H1 (cell line): ENCODE data around the gene COX5A. TPM values are rescaled to one million over a fixed set of nuclear protein-coding genes. Genes with fewer than 3 reads are reported as not detected.

Experiments
- CTCF ChIA-PET: fragments of 300-600 bp; sonication (Branson Sonifier 250); formaldehyde crosslinking; loops from one replicate; lab custom pipeline; 2021; ENCODE audit not compliant: partially characterized antibody; lab: Charles Lee
- POLR2A ChIA-PET: fragments of 300-600 bp; sonication (Branson Sonifier 250); formaldehyde crosslinking; loops from one replicate; lab custom pipeline; 2021; ENCODE audit warnings: inconsistent platforms; ENCODE audit not compliant: partially characterized antibody; lab: Charles Lee
- DNase-seq, 2 experiments: peaks; one replicate each; pipeline versions ENCODE4 v3.0.0 to v3.0.0-alpha.2; 2010 to 2022; ENCODE audit warnings: low spot score in 2 of 2, low read depth in 1 of 2, mixed read lengths in 1 of 2
- FAIRE-seq: peaks from 2 replicates; lab custom pipeline; 2011; peaks lifted over from hg19 to GRCh38; lab: Jason Lieb, UNC
- H2AFZ ChIP-seq: 2 replicates; pipeline ENCODE4 v1.8.1; 2012; ENCODE audit warnings: low read length, inconsistent platforms
- H2AK5ac ChIP-seq: 2 replicates; pipeline ENCODE4 v1.6.1; 2013; ENCODE audit warnings: low read depth, low read length
- H2BK120ac ChIP-seq: replicated peaks from 2 replicates; pipeline ENCODE3; 2013; ENCODE audit warnings: low read depth, low read length, inconsistent platforms
- H2BK12ac ChIP-seq: 2 replicates; pipeline ENCODE4 v1.6.1; 2013; ENCODE audit warnings: low read depth, low read length
- H2BK15ac ChIP-seq: 2 replicates; pipeline ENCODE4 v1.6.1; 2013; ENCODE audit warnings: low read length
- H2BK20ac ChIP-seq: 2 replicates; pipeline ENCODE4 v1.6.1; 2013; ENCODE audit warnings: low read length
- H2BK5ac ChIP-seq: 2 replicates; pipeline ENCODE4 v1.6.1; 2013; ENCODE audit warnings: low read depth, low read length
- H3K14ac ChIP-seq: 2 replicates; pipeline ENCODE4 v1.6.1; 2013; ENCODE audit warnings: inconsistent platforms; ENCODE audit not compliant: insufficient read length
- H3K18ac ChIP-seq: 2 replicates; pipeline ENCODE4 v1.6.1; 2013; ENCODE audit warnings: low read length; ENCODE audit errors: extremely low read depth
- H3K23ac ChIP-seq: 2 replicates; pipeline ENCODE4 v1.6.1; 2013; ENCODE audit warnings: inconsistent platforms; ENCODE audit not compliant: insufficient read length
- H3K23me2 ChIP-seq: 2 replicates; pipeline ENCODE4 v1.6.1; 2013; ENCODE audit warnings: low read depth, low read length
- H3K27ac ChIP-seq: 2 replicates; pipeline ENCODE4 v1.6.1; 2011; ENCODE audit warnings: low read depth, low read length, inconsistent platforms
- H3K27me3 ChIP-seq, 4 experiments: replicated peaks in 1 of 4; 1 replicate in 1 of 4; 2 replicates in 3 of 4; pipeline versions ENCODE4 v1.6.1 to v1.8.1; 2011 to 2013; ENCODE audit warnings: low read length in 3 of 4, mild to moderate bottlenecking in 3 of 4, inconsistent platforms in 2 of 4, mixed read lengths in 2 of 4, moderate library complexity in 1 of 4; ENCODE audit not compliant: control insufficient read depth in 3 of 4, insufficient read depth in 3 of 4; ENCODE audit errors: extremely low read depth in 1 of 4
- H3K36me3 ChIP-seq, 4 experiments: 2 replicates each; pipeline versions ENCODE4 v1.6.1 to v1.8.1; 2011 to 2013; ENCODE audit warnings: mild to moderate bottlenecking in 4 of 4, low read length in 3 of 4, moderate library complexity in 2 of 4, control low read depth in 1 of 4, inconsistent platforms in 1 of 4; ENCODE audit not compliant: insufficient read depth in 4 of 4, control insufficient read depth in 2 of 4
- H3K4ac ChIP-seq: replicated peaks from 2 replicates; pipeline ENCODE3; 2013; ENCODE audit warnings: low read length, low read depth, mixed read lengths, inconsistent platforms; ENCODE audit not compliant: insufficient read length
- H3K4me1 ChIP-seq, 4 experiments: replicated peaks in 1 of 4; 1 replicate in 1 of 4; 2 replicates in 3 of 4; pipeline versions ENCODE4 v1.6.1 to v1.8.1; 2011 to 2013; ENCODE audit warnings: low read length in 3 of 4, inconsistent platforms in 2 of 4, mixed read lengths in 1 of 4; ENCODE audit not compliant: insufficient read depth in 4 of 4, control insufficient read depth in 3 of 4
- H3K4me2 ChIP-seq, 2 experiments: 2 replicates each; pipeline versions ENCODE4 v1.6.1 to v1.8.1; 2011 to 2013; ENCODE audit warnings: low read depth in 2 of 2, low read length in 2 of 2, control low read depth in 1 of 2, inconsistent platforms in 1 of 2, mild to moderate bottlenecking in 1 of 2; ENCODE audit not compliant: insufficient read depth in 1 of 2
- H3K4me3 ChIP-seq, 4 experiments: fragments of 200-600, 300-600 bp in 1 of 4; sonication (generic), shearing (Covaris generic), sonication (Bioruptor Twin) in 1 of 4; 2 replicates each; pipeline versions ENCODE4 v1.5.1 to v1.8.1; 2011 to 2016; ENCODE audit warnings: low read length in 4 of 4, low read depth in 3 of 4, control low read depth in 2 of 4, inconsistent platforms in 2 of 4, mild to moderate bottlenecking in 2 of 4, mixed read lengths in 1 of 4, moderate library complexity in 1 of 4; ENCODE audit not compliant: insufficient read depth in 2 of 4; ENCODE audit errors: extremely low read depth in 1 of 4
- H3K56ac ChIP-seq: replicated peaks from 2 replicates; pipeline ENCODE3; 2013; ENCODE audit warnings: low read depth, mild to moderate bottlenecking, mixed read lengths, low read length, inconsistent platforms; ENCODE audit not compliant: insufficient read length
- H3K79me1 ChIP-seq: 2 replicates; pipeline ENCODE4 v1.6.1; 2013; ENCODE audit warnings: low read depth, low read length, control low read depth
- H3K79me2 ChIP-seq, 2 experiments: 2 replicates each; pipeline versions ENCODE4 v1.6.1 to v1.8.1; 2012 to 2013; ENCODE audit warnings: low read length in 2 of 2, mild to moderate bottlenecking in 2 of 2, inconsistent platforms in 1 of 2; ENCODE audit not compliant: insufficient read depth in 2 of 2, control insufficient read depth in 1 of 2
- H3K9ac ChIP-seq, 4 experiments: replicated peaks in 1 of 4; 1 replicate in 1 of 4; 2 replicates in 3 of 4; pipeline versions ENCODE4 v1.6.1 to v1.8.1; 2011 to 2013; ENCODE audit warnings: low read depth in 3 of 4, low read length in 3 of 4, control low read depth in 2 of 4, mild to moderate bottlenecking in 2 of 4, moderate library complexity in 2 of 4, inconsistent platforms in 1 of 4; ENCODE audit errors: extremely low read depth in 1 of 4
- H3K9me3 ChIP-seq, 2 experiments: 2 replicates each; pipeline versions ENCODE4 v1.6.1 to v1.8.1; 2012 to 2013; ENCODE audit warnings: mild to moderate bottlenecking in 2 of 2, moderate library complexity in 2 of 2, control low read depth in 1 of 2, inconsistent platforms in 1 of 2, low read depth in 1 of 2, low read length in 1 of 2, mixed read lengths in 1 of 2; ENCODE audit not compliant: insufficient read depth in 2 of 2
- H4K20me1 ChIP-seq, 2 experiments: replicated peaks in 1 of 2; 2 replicates each; pipeline versions ENCODE3 to v1.8.1; 2011 to 2013; ENCODE audit warnings: inconsistent platforms in 2 of 2, low read length in 2 of 2, mild to moderate bottlenecking in 1 of 2; ENCODE audit not compliant: insufficient read depth in 2 of 2, control insufficient read depth in 1 of 2
- H4K5ac ChIP-seq: 2 replicates; pipeline ENCODE4 v1.6.1; 2013; ENCODE audit warnings: low read length, low read depth, mixed read lengths, inconsistent platforms; ENCODE audit not compliant: insufficient read length
- H4K8ac ChIP-seq: 2 replicates; pipeline ENCODE4 v1.8.0; 2013; ENCODE audit warnings: mild to moderate bottlenecking, moderate library complexity, low read length, inconsistent platforms; ENCODE audit not compliant: insufficient read depth; ENCODE audit errors: extremely low read depth
- H4K91ac ChIP-seq: replicated peaks from 2 replicates; pipeline ENCODE3; 2013; ENCODE audit warnings: low read length, mixed read lengths, inconsistent platforms; ENCODE audit not compliant: insufficient read length
- BRCA1 ChIP-seq: IDR thresholded peaks from 2 replicates; pipeline ENCODE4 v1.6.1; 2012; ENCODE audit warnings: low read depth, low read length, improper control_type of control experiment
- CBX5 ChIP-seq: fragments of 300-800, 300-1000 bp; sonication (generic); IDR thresholded peaks from 2 replicates; pipeline ENCODE4 v1.7.1; 2016; ENCODE audit warnings: antibody characterized with exemption, low read length, low read depth
- CEBPB ChIP-seq: IDR thresholded peaks from 2 replicates; pipeline ENCODE4 v1.6.1; 2012; ENCODE audit warnings: low read depth, low read length
- CREB1 ChIP-seq: IDR thresholded peaks from 2 replicates; pipeline ENCODE4 v1.6.1; 2012; ENCODE audit warnings: inconsistent platforms
- GABPA ChIP-seq: IDR thresholded peaks from 2 replicates; pipeline ENCODE4 v1.6.1; 2011; ENCODE audit warnings: mild to moderate bottlenecking, low read length, moderate library complexity, borderline replicate concordance; ENCODE audit not compliant: insufficient read depth
- JUN ChIP-seq: IDR thresholded peaks from 2 replicates; pipeline ENCODE4 v1.6.1; 2011; ENCODE audit warnings: low read depth, mild to moderate bottlenecking, improper control_type of control experiment, low read length
- KDM1A ChIP-seq: fragments of 200-600, 300-600 bp; sonication (generic); IDR thresholded peaks from 2 replicates; pipeline ENCODE4 v1.7.1; 2016; ENCODE audit warnings: mild to moderate bottlenecking, low read length, borderline replicate concordance
- MAFK ChIP-seq: IDR thresholded peaks from 2 replicates; pipeline ENCODE4 v1.6.1; 2012; ENCODE audit warnings: low read depth, mild to moderate bottlenecking, improper control_type of control experiment, low read length
- SUZ12 ChIP-seq: fragments of 200-600 bp; sonication (generic); IDR thresholded peaks from 2 replicates; pipeline ENCODE4 v1.6.1; 2012; ENCODE audit warnings: mild to moderate bottlenecking, inconsistent platforms, low read length, moderate library complexity, mixed read lengths
- TBP ChIP-seq: IDR thresholded peaks from 2 replicates; pipeline ENCODE4 v1.6.1; 2011; ENCODE audit warnings: low read depth, low read length, improper control_type of control experiment
- YY1 ChIP-seq: IDR thresholded peaks from 2 replicates; pipeline ENCODE4 v1.6.1; 2011; ENCODE audit warnings: low read depth, mild to moderate bottlenecking, low read length
- WGBS, 2 experiments: shearing (Covaris generic) in 1 of 2; methylation state at CpG; one replicate each; pipeline versions ENCODE4 v1.1.6 to v1.1.7; 2013 to 2015; ENCODE audit warnings: low lambda C conversion rate in 2 of 2, mixed read lengths in 2 of 2, inconsistent platforms in 1 of 2, low coverage in 1 of 2, missing lambda C conversion rate in 1 of 2; ENCODE audit not compliant: insufficient replicate concordance in 2 of 2, insufficient coverage in 1 of 2, insufficient read length in 1 of 2; ENCODE audit errors: extremely low coverage in 1 of 2, missing lambda C conversion rate in 1 of 2; 5-methylcytosine and 5-hydroxymethylcytosine counted together
- polyA plus RNA-seq, 7 experiments: library from polyadenylated mRNA; depleted of rRNA in 3 of 7; stranded (reverse) in 5 of 7; unstranded in 2 of 7; fragments of >200 nt in 5 of 7; fragments of 200-250 nt in 2 of 7; gene quantifications; 1 replicate in 5 of 7; 2 replicates in 1 of 7; 4 replicates in 1 of 7; pipeline versions ENCODE4 v1.2.1 to v1.2.3, GENCODE V29; 2011 to 2013; ENCODE audit warnings: missing spikeins in 2 of 7, mixed read lengths in 2 of 7
- total RNA-seq: library from RNA; stranded (reverse); fragmentation: NEBNext Ultra II Directional; extraction: Animal tissue kit (Norgen Biotek cat#: 25700); gene quantifications from 2 replicates; pipeline ENCODE4 v1.2.1, GENCODE V29; 2021

The COX5A gene
- total and polyA plus RNA-seq, 2 of the 8 experiments (the other 6 are each of a cell fraction or from before 2014, with no cell fraction given), result 270 to 367 TPM

- Histone ChIP-seq H2AK5ac (no peak overlapping the region), H4K5ac (no peak overlapping the region), H3K27me3 (no peaks in the 10 kb centered on the region), H3K9me3 (no peaks in the 10 kb centered on the region), H3K4me2 (no peak overlapping the region), H4K91ac (no peak overlapping the region), H4K20me1 (no peaks in the 10 kb centered on the region), H2BK120ac (no peak overlapping the region), H2AFZ (peak overlapping the region; percentile 96), H3K9ac (no peak overlapping the region), H2BK20ac (no peak overlapping the region), H3K56ac (no peak overlapping the region), H3K36me3 (no peaks in the 10 kb centered on the region), H3K14ac (no peak overlapping the region), H2BK12ac (no peak overlapping the region), H3K4me3 (no peak overlapping the region), H4K8ac (no peak overlapping the region), H3K18ac (no peak overlapping the region), H3K4me1 (peaks cover 0 to 3% (median 1%) of the 10 kb centered on the region in 4 experiments; a peak in 3 of 7 replicates), H2BK15ac (peak overlapping the region; percentile 46; the same call in 1 of the 2 replicates), H3K23ac (no peak overlapping the region)
- CTCF ChIA-PET, result interaction anchor here (0.7 to 1.8 kb wide), 6 partner anchors 9 to 114 kb away, joined by 3 to 6 read pairs (median 5); partner anchors contain the start of genes SCAMP2 and ULK3
- FAIRE-seq, result no peak
- WGBS, 2 experiments, result 86% methylated on average over 6 of the region's 6 CpGs; no CpG with 5 or more reads in 1 of the 2 experiments
- POLR2A ChIA-PET, result interaction anchor here (1.3 to 3.3 kb wide), 4 partner anchors 8 to 95 kb away, joined by 3 to 18 read pairs (median 4); no protein-coding TSS in a partner anchor
- TF ChIP-seq CBX5, result no peak
- TF ChIP-seq CEBPB, result no peak
- TF ChIP-seq KDM1A, result no peak
- no peak for TF ChIP-seq GABPA
- TF ChIP-seq YY1, result no peak
- TF ChIP-seq BRCA1, result no peak
- TF ChIP-seq MAFK, result no peak
- TF ChIP-seq CREB1, result no peak
- TF ChIP-seq SUZ12, result no peak
- TF ChIP-seq JUN, result no peak
- no peak for TF ChIP-seq TBP
- TF ChIP-seq, all 59 proteins: peak for 0
- Histone ChIP-seq H2BK5ac (no peak overlapping the region), H3K79me1 (no peaks in the 10 kb centered on the region), H3K79me2 (no peaks in the 10 kb centered on the region), H3K27ac (no peak overlapping the region), H3K23me2 (no peaks in the 10 kb centered on the region), H3K4ac (no peak overlapping the region)
- no peak for DNase-seq
These were observed 55.3 kb downstream of the COX5A start for GRCh38 chr15:74882528-74882927.
